HCT116 (cell line): Measurements from ENCODE around the gene MEIOB. TPM values are rescaled to one million over a fixed set of nuclear protein-coding genes. Genes with fewer than 3 reads are reported as not detected.

ENCODE experiments used
- ATAC-seq: fragments of 200-7000 bp; cut with Tn5 transposase; 2 replicates; pipeline ENCODE4 v1.9.1; 2020; ENCODE audit warnings: mild to moderate bottlenecking, moderate library complexity
- BruUV-seq: library from RNA; stranded (reverse); fragments of 400-500 nt; replicated peaks from 2 replicates; lab custom pipeline; 2021; lab: Mats Ljungman, UMichigan
- CTCF ChIA-PET: fragments of 300-600 bp; sonication (Branson Sonifier 250); formaldehyde crosslinking; loops from one replicate; lab custom pipeline; 2021; ENCODE audit warnings: antibody characterized with exemption; lab: Charles Lee
- POLR2A ChIA-PET: fragments of 300-600, 350-600 bp; sonication (Branson Sonifier 250); formaldehyde crosslinking; loops from one replicate; lab custom pipeline; 2021; ENCODE audit warnings: antibody characterized with exemption; lab: Charles Lee
- RAD21 ChIA-PET, 2 experiments: fragments of 300-600 bp; sonication (Branson Sonifier 250); formaldehyde crosslinking; loops; one replicate each; lab custom pipeline; 2023; ENCODE audit warnings: low total read pairs in 2 of 2; ENCODE audit not compliant: uncharacterized antibody in 2 of 2, unreplicated experiment in 2 of 2, low non-redundant PET in 1 of 2; lab: Charles Lee
- DNase-seq: peaks from one replicate; pipeline ENCODE4 v3.0.0-alpha.2; 2010; ENCODE audit warnings: low read depth, low spot score
- H2AFZ ChIP-seq: fragments of 200-600 bp; shearing (Covaris generic), sonication (generic); 2 replicates; pipeline ENCODE4 v1.6.1; 2017; ENCODE audit warnings: low read depth, mixed run types, mixed read lengths, antibody characterized with exemption, low read length; ENCODE audit not compliant: poor library complexity, severe bottlenecking
- H3K27ac ChIP-seq: 2 replicates; pipeline ENCODE4 v1.5.1; 2012; ENCODE audit warnings: low read depth, low read length
- H3K27me3 ChIP-seq: fragments of 200-600 bp; sonication (generic); 2 replicates; pipeline ENCODE4 v1.6.1; 2016; ENCODE audit warnings: mixed run types, low read length, mixed read lengths; ENCODE audit not compliant: insufficient read depth
- H3K36me3 ChIP-seq, 2 experiments: fragments of 200-500 bp in 1 of 2; fragments of 200-600 bp in 1 of 2; sonication (Bioruptor generic) in 1 of 2; sonication (generic) in 1 of 2; 2 replicates each; pipeline versions ENCODE4 v1.5.1 to v1.6.1; 2014 to 2016; ENCODE audit warnings: low read length in 2 of 2, inconsistent platforms in 1 of 2, mixed read lengths in 1 of 2, mixed run types in 1 of 2; ENCODE audit not compliant: insufficient read depth in 2 of 2, control insufficient read depth in 1 of 2
- H3K4me1 ChIP-seq, 2 experiments: fragments of 200-600 bp in 1 of 2; sonication (generic) in 1 of 2; 2 replicates each; pipeline versions ENCODE4 v1.5.1 to v1.6.1; 2012 to 2017; ENCODE audit warnings: low read length in 2 of 2, inconsistent platforms in 1 of 2, mild to moderate bottlenecking in 1 of 2, mixed read lengths in 1 of 2, mixed run types in 1 of 2, moderate library complexity in 1 of 2; ENCODE audit not compliant: insufficient read depth in 2 of 2, control insufficient read depth in 1 of 2
- H3K4me2 ChIP-seq: fragments of 200-600 bp; sonication (generic); 2 replicates; pipeline ENCODE4 v1.6.1; 2017; ENCODE audit warnings: mixed run types, low read length, mixed read lengths
- H3K4me3 ChIP-seq, 2 experiments: fragments of 200-600 bp in 1 of 2; sonication (generic) in 1 of 2; replicated peaks in 1 of 2; 2 replicates each; pipeline ENCODE4 v1.5.1; 2011 to 2016; ENCODE audit warnings: low read length in 2 of 2, control low read depth in 1 of 2, low read depth in 1 of 2, mild to moderate bottlenecking in 1 of 2, mixed read lengths in 1 of 2, mixed run types in 1 of 2
- H3K79me2 ChIP-seq: fragments of 200-600 bp; sonication (generic); 2 replicates; pipeline ENCODE4 v1.6.1; 2017; ENCODE audit warnings: mild to moderate bottlenecking, mixed run types, low read length, moderate library complexity, mixed read lengths; ENCODE audit not compliant: insufficient read depth
- H3K9ac ChIP-seq: fragments of 200-600 bp; sonication (generic); 2 replicates; pipeline ENCODE4 v1.6.1; 2016; ENCODE audit warnings: low read length, mixed read lengths
- H3K9me2 ChIP-seq: fragments of 200-600 bp; sonication (generic), shearing (Covaris generic); 2 replicates; pipeline ENCODE4 v1.6.1; 2017; ENCODE audit warnings: mixed run types, mild to moderate bottlenecking, moderate library complexity; ENCODE audit not compliant: insufficient read depth
- H3K9me3 ChIP-seq, 2 experiments: fragments of 200-500 bp in 1 of 2; fragments of 200-600 bp in 1 of 2; sonication (Bioruptor generic) in 1 of 2; sonication (generic) in 1 of 2; 2 replicates each; pipeline ENCODE4 v1.6.1; 2014 to 2017; ENCODE audit warnings: low read length in 2 of 2, mixed read lengths in 2 of 2, inconsistent platforms in 1 of 2, low read depth in 1 of 2, mild to moderate bottlenecking in 1 of 2, mixed run types in 1 of 2, moderate library complexity in 1 of 2; ENCODE audit not compliant: control insufficient read depth in 1 of 2, insufficient read depth in 1 of 2
- H4K20me1 ChIP-seq: fragments of 200-600 bp; sonication (generic), shearing (Covaris generic); 2 replicates; pipeline ENCODE4 v1.6.1; 2017; ENCODE audit warnings: mixed run types, mild to moderate bottlenecking, moderate library complexity; ENCODE audit not compliant: insufficient read depth
- CBX3 ChIP-seq: IDR thresholded peaks from 2 replicates; pipeline ENCODE4 v1.6.1; 2012; ENCODE audit warnings: low read depth
- CEBPB ChIP-seq: IDR thresholded peaks from 2 replicates; pipeline ENCODE4 v1.6.1; 2012; ENCODE audit warnings: low read depth
- EGR1 ChIP-seq: IDR thresholded peaks from 2 replicates; pipeline ENCODE4 v1.6.1; 2012; ENCODE audit warnings: low read depth
- REST ChIP-seq: IDR thresholded peaks from 2 replicates; pipeline ENCODE4 v1.6.1; 2012; ENCODE audit warnings: low read depth
- SP1 ChIP-seq: IDR thresholded peaks from 2 replicates; pipeline ENCODE4 v1.6.1; 2012; ENCODE audit warnings: low read depth
- TCF7L2 ChIP-seq: IDR thresholded peaks from 2 replicates; pipeline ENCODE4 v1.7.0; 2011; ENCODE audit warnings: borderline replicate concordance, inconsistent platforms; ENCODE audit not compliant: insufficient read depth, insufficient read length; ENCODE audit errors: extremely low read depth
- YY1 ChIP-seq: IDR thresholded peaks from 2 replicates; pipeline ENCODE4 v1.6.1; 2011; ENCODE audit warnings: low read length, low read depth, moderate library complexity, mild to moderate bottlenecking; ENCODE audit not compliant: insufficient replicate concordance; ENCODE audit errors: extremely low read depth
- intact Hi-C: fragments of 100-400 bp; cut with micrococcal nuclease; formaldehyde crosslinking; loops from 2 replicates; pipeline ENCODE4 v1.10.0; 2022
- total RNA-seq: library from RNA; stranded (reverse); gene quantifications from one replicate; pipeline ENCODE4 v1.2.1, GENCODE V29; 2021; ENCODE audit not compliant: unreplicated experiment

The MEIOB gene
- total RNA-seq, 1 experiment from 2014 or later: 0.59 TPM

GRCh38 chr16:1906846-1907165 lies 34.8 kb upstream of the MEIOB start:
- Histone ChIP-seq H3K9me3 (no peaks in the 10 kb centered on the region), H3K4me1 (peaks cover 6 to 9% of the 10 kb centered on the region in 2 experiments; a peak in 3 of 4 replicates), H3K4me2 (no peak overlapping the region), H3K27me3 (no peaks in the 10 kb centered on the region), H3K36me3 (no peaks in the 10 kb centered on the region), H3K4me3 (no peak overlapping the region), H3K9ac (no peak overlapping the region), H4K20me1 (no peaks in the 10 kb centered on the region), H3K79me2 (no peaks in the 10 kb centered on the region), H2AFZ (no peak overlapping the region), H3K9me2 (no peaks in the 10 kb centered on the region), H3K27ac (no peak overlapping the region)
- DNase-seq (no peak), ATAC-seq (no peak)
- ChIA-PET RAD21 (no interaction called here), POLR2A (no interaction called here), CTCF (no interaction called here)
- TF ChIP-seq CEBPB (no peak), TCF7L2 (no peak), REST (no peak), YY1 (no peak), CBX3 (no peak), SP1 (no peak), EGR1 (no peak)
- intact Hi-C loops: no loop called here
- BruUV-seq: no TSS peak
